ENCODE results near the gene MAFG.
"Not testable (repeated sequence)": the region's sequence is repeated elsewhere in the genome, so short reads cannot be mapped to it uniquely, and the experiment has no call there.

MAFG gene

GRCh38 chr17:81957691-81958432, 30.3 kb upstream of the MAFG start:
- no peak for DNase-seq

DNA sequence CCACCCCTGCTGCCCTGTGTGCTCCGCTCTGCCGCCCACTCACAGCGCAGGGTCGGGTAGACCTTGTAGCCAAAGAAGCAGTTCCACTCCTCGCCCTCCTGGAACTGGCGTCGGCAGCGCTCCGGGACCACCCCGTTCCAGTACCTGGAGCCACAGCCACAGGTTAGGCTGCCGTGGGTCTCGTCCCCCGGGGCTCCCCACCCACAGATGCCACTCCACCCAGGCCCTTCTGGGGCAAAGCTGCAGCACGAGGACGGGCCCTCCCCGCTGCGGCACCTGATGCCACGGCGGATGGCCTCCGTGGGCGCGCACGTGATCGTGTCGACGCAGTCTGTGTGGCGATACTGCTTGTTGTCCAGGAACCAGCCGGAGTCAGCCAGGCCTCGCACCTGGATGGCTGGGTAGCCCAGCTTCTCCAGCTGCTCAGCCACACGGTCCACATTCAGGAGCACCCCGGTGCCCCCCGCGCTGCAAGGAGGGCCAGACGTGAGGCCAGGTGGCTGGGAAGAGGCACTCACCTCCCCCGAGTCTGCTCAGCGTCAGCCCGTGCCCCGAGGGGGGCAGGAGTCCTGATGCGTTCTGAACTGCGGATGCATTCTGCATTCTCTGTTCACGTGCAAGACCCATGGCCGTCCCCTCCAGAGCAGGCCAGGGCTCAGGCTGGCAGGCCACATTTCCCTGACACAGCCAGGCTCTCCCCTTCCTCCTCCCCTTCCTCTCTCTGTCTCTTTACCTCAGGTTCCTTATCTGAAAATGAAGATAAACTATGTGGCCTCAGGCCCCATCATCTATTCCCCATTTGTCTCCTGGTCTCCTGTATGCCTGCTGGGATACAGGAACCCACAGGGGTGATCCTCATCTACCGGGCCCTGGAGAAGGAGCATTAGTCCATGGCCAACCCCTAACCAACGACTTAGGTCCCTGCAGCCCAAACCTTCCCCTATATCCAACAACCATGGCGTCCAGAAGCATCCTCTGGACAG, 29.4 kb upstream of the MAFG start:
- DNase-seq: no peak

- no peak for DNase-seq
Observed at GRCh38 chr17:81955756-81956544, 28.4 kb upstream of the MAFG start.

DNA sequence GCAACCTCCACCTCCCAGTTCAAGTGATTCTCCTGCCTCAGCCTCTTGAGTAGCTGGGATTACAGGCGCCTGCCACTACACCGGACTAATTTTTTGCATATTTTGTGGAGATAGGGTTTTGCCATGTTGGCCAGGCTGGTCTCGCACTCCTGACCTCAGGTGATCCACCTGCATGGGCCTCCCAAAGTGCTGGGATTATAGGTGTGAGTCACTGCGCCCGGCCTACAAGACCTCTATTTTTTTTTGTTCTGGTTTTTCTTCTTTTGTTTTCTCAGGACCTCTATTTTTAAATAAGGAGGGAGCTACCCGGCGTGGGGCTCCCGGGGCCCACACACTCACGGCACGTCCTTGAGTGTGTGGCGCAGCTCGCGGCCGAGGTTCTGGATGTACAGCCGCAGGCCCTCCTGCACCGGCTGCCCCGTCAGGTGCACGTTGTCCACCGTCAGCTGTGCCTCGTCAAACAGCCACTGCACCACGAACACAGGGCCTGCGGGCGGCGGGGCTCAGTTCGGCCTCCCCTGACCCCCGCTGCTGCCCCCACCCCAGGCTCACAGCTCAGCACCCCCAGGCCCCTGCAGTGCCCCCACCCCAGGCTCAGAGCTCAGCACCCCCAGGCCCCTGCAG, 27.6 kb upstream of the MAFG start:
- DNase-seq: no peak

DNA sequence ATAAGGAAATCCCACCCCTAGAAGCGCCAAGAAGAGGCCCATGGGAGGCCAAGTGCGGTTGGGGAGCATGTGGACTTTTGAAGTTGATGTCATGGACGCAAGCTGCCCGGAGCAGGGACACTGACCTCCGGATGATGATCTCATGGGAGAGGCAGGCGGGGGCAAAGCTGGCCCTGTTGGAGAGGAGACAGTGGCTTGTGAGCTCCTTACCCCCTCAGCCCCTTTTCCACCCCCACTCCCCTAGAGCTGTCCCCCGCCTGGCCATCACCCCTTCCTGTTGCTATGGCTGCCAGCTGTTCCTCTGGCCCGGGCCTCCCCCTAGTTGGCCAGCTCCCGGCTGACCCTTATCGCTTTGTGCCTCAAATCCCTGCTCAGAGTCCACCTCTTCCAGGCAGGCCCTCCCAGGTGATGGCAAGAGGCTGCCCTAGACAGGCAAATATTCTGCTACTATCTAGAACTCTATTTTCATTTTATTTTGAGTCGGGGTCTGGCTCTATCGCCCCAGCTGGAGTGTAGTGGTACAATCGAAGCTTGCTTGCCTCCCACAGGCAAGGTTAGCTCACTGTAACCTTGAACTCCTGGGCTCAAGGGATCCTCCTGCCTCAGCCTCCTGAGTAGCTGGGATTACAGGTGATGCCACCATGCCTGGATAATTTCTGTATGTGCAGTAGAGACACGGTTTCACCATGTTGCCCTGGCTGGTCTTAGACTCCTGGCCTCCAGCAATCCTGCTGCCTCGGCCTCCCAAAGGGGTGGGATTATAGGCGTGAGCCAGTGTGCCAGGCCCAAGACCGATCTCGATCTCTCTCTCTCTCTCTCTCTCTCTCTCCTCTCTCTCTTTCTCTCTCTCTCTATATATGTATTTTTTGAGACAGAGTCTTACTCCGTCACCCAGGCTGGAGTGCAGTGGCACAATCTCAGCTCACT, 26.9 kb upstream of the MAFG start:
- no peak for DNase-seq

GRCh38 chr17:81953443-81953842, 25.9 kb upstream of the MAFG start:
- not testable (repeated sequence) for DNase-seq

DNA sequence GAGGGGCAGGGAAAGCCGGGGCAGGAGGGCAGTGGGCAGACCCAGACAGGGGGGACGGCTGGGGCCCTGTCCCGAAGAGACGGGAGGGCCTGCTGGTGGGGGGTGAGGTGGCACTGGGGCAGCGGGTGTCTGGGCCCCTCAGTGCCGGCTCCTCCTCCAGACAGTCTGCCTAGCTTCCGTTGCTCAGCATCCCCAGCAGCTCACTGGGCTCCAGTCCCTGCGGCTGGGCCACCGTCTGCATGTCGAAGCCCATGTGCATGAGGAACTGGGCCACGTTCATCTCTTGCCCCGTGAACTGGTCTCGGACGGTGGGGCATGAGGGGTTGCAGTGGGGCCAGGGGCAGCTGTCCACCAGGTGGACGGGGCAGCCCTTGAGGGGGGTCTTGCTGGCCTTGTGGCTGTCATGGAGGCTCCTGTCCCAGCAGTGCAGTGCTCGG, 25.3 kb upstream of the MAFG start:
- no peak for DNase-seq

GRCh38 chr17:81951785-81952684, 24.5 kb upstream of the MAFG start:
- DNase-seq: no peak

GRCh38 chr17:81950501-81950900, 23.0 kb upstream of the MAFG start:
- DNase-seq: no peak

- DNase-seq: no peak
Observed at GRCh38 chr17:81948635-81949378, 21.3 kb upstream of the MAFG start.

DNA sequence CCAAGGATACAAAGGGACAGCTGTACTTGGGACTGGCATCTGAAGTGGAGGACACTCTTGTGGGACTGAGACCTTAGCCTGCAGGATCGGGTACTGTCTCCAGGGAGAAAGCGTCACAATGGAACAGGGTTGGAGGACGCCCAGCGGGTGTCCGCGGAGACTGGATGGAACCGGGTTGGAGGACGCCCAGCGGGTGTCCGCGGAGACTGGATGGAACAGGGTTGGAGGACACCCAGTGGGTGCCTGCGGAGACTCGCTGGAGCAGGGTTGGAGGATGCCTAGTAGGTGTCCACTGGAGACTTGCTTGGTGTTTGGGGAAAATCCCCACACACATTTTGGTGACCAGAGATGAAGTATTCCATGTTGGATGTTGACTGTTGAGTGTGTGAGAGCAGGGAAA, 19.7 kb upstream of the MAFG start, which contains the start of gene MYADML2:
Gene MYADML2, minus strand, starts transcription at position 45 of the 400 bp plus-strand sequence. CDS start 5,492 bp downstream, outside the sequence.
- DNase-seq: no peak

GRCh38 chr17:81944858-81945257, 17.3 kb upstream of the MAFG start:
- no peak for DNase-seq

GRCh38 chr17:81942167-81942553, 14.6 kb upstream of the MAFG start:
- no peak for DNase-seq

- no peak for DNase-seq
Observed at GRCh38 chr17:81941484-81942166, 14.1 kb upstream of the MAFG start.

GRCh38 chr17:81940538-81941483, 13.3 kb upstream of the MAFG start:
- DNase-seq: no peak

DNA sequence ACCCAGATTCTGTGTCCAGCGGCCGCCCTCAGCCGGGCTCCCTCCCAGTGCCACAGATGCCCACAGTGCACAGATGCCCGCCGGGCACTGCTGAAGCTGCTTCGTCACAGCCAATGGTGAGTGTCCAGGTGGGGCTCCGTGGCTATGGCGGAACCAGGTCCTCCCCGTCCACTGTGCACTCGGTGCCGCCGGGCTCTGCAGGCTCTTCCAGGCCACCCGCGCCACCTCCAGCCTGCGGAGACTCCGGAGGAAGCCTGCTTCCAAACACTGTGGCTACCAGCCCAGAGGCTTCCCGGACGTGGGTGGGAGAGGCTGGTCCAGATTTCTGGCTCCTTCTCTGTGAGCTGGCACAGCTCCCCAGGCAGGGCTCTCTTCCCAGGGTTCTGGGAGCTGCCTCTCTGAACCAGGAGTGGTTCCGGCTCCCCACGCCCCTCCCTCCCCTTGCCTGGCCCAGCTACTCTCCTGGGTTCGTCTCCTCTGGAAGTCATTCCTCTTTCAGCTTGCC, 12.4 kb upstream of the MAFG start:
- DNase-seq: no peak

- DNase-seq: no peak
Observed at GRCh38 chr17:81939218-81939617, 11.7 kb upstream of the MAFG start.

GRCh38 chr17:81935709-81936084, 8.2 kb upstream of the MAFG start:
- DNase-seq: no peak

Data from activated gamma-delta T cell treated with Interleukin-2 at 50 U/mL for 16 hours (primary cell).